Measurements from ENCODE around the gene U2AF1L4. TPM values are rescaled to one million over a fixed set of nuclear protein-coding genes. Genes with fewer than 3 reads are reported as not detected.
A peak's percentile ranks its signal among the peaks of the same experiment; 100 is the strongest.

U2AF1L4 gene
- total and polyA plus RNA-seq, 2 of the 4 experiments (the other 2 are of a cell fraction) = 6.1 to 15.0 TPM

DNA sequence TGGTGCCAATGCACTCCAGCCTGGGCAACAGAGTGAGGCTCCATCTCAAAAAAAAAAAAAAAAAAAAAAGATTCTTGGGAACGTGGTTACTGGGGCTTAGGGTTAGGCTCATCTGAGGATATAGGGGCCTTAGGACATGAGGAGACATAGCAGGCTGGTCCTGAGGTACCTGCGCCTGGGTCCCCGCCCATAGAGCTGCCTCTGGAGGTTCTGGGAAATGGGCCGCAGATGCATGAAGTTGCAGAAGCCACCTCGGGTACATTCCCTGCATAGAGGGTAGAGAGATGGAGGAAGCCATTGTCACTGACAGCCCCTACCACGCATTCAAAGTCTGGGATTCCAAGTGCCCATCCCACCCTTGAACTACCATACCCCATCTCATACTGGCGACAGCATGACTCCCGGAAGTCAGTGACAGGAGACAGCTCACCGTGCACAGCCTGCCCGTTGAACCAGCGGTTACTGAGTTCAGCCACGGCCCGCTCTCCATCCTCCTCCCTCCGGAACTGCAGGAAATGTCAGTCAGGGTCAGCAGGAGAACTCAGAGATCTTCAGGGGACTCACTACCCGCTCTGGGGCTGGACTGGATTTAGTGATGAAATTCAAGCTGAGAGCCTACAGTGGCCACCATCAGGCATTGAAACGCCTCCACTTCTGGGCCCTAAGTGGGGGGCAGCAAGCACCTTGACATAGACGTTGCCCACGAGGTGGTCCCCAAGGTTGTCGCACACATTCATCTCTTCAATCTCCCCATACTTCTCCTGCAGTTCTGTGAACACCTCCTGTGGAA is 1.4 kb downstream of the U2AF1L4 start:
- TF ChIP-seq RCOR1 (IDR thresholded peaks at IDR 0.05; ENCODE audit: insufficient replicate concordance, low read length) (no peak), RFX5 (IDR thresholded peaks at IDR 0.05; ENCODE audit: low read depth, low read length) (no peak), MAZ (IDR thresholded peaks at IDR 0.05; ENCODE audit: borderline replicate concordance, low read depth, low read length) (no peak), CEBPB (IDR thresholded peaks at IDR 0.05; ENCODE audit: low read depth, low read length) (no peak), CHD1 (IDR thresholded peaks at IDR 0.05; ENCODE audit: low read depth, low read length) (no peak), BHLHE40 (IDR thresholded peaks at IDR 0.05; ENCODE audit: low read depth, low read length) (no peak)
- TF ChIP-seq, protein P1, sequence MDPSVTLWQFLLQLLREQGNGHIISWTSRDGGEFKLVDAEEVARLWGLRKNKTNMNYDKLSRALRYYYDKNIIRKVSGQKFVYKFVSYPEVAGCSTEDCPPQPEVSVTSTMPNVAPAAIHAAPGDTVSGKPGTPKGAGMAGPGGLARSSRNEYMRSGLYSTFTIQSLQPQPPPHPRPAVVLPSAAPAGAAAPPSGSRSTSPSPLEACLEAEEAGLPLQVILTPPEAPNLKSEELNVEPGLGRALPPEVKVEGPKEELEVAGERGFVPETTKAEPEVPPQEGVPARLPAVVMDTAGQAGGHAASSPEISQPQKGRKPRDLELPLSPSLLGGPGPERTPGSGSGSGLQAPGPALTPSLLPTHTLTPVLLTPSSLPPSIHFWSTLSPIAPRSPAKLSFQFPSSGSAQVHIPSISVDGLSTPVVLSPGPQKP (IDR thresholded peaks at IDR 0.05; ENCODE audit: borderline replicate concordance, low read depth, low read length) = no peak
- TF ChIP-seq, protein P2, sequence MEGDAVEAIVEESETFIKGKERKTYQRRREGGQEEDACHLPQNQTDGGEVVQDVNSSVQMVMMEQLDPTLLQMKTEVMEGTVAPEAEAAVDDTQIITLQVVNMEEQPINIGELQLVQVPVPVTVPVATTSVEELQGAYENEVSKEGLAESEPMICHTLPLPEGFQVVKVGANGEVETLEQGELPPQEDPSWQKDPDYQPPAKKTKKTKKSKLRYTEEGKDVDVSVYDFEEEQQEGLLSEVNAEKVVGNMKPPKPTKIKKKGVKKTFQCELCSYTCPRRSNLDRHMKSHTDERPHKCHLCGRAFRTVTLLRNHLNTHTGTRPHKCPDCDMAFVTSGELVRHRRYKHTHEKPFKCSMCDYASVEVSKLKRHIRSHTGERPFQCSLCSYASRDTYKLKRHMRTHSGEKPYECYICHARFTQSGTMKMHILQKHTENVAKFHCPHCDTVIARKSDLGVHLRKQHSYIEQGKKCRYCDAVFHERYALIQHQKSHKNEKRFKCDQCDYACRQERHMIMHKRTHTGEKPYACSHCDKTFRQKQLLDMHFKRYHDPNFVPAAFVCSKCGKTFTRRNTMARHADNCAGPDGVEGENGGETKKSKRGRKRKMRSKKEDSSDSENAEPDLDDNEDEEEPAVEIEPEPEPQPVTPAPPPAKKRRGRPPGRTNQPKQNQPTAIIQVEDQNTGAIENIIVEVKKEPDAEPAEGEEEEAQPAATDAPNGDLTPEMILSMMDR (conservative IDR thresholded peaks at IDR 0.05; ENCODE audit: low read depth, low read length) = no peak
- H3K27me3 ChIP-seq (ENCODE audit: control insufficient read depth, insufficient read depth, low read length) = no peaks in the 10 kb centered on the region
- in situ Hi-C loops (cut with MboI; ENCODE audit: low sequenced_read_pairs) (no loop called here), intact Hi-C loops (cut with micrococcal nuclease) (loop anchor here (2.0 kb wide), 2 partner anchors 27 to 77 kb away; no protein-coding TSS in a partner anchor), dilution Hi-C loops (cut with HindIII; ENCODE audit: low sequenced_read_pairs, unreplicated experiment) (no loop called here)
- no peak overlapping the region for H4K5ac ChIP-seq (ENCODE audit: low read depth, low read length)
- ChIA-PET POLR2A (ENCODE audit: unreplicated experiment) (no interaction called here), CTCF (no interaction called here)
- H4K91ac ChIP-seq (ENCODE audit: insufficient read depth, low read depth, low read length) = no peak overlapping the region
- H2BK120ac ChIP-seq (ENCODE audit: low read depth, low read length) = no peak overlapping the region
- no peak overlapping the region for H2BK20ac ChIP-seq (ENCODE audit: low read depth, low read length)
- no TSS peak for BruUV-seq (replicated peaks)
- no peak overlapping the region for H3K9ac ChIP-seq (ENCODE audit: low read depth, low read length)
- 0 out of 2 replicates have a peak, but pooled peaks cover 3% of the 10 kb centered on the region for H3K4me1 ChIP-seq (ENCODE audit: control insufficient read depth, insufficient read depth, low read length)
- H2BK5ac ChIP-seq (ENCODE audit: low read depth, low read length, poor library complexity, severe bottlenecking) = no peak overlapping the region
- H3K79me1 ChIP-seq (ENCODE audit: low read depth in 1 of 2, low read length in 2 of 2) = peaks cover 0 to 36% of the 10 kb centered on the region in 2 experiments; a peak in 2 of 4 replicates
- no peak overlapping the region for H3K4me3 ChIP-seq (ENCODE audit: insufficient read depth, low read depth, low read length)
- H2AFZ ChIP-seq (replicated peaks; ENCODE audit: low read length, poor library complexity) = peak overlapping the region; percentile 97
- H4K8ac ChIP-seq (ENCODE audit: low read depth in 2 of 2, low read length in 2 of 2) = no peak overlapping the region
- no peak overlapping the region for H3K4ac ChIP-seq (ENCODE audit: low read depth, low read length)
- H4K20me1 ChIP-seq (ENCODE audit: insufficient read depth, low read length) = no peaks in the 10 kb centered on the region; the same call in 1 of the 2 replicates
- WGBS, 2 experiments (ENCODE audit: extremely low coverage in 2 of 2, insufficient read length in 1 of 2) = 90% methylated on average over 6 of the region's 19 CpGs; no CpG with 5 or more reads in 1 of the 2 experiments
- H2AK5ac ChIP-seq (ENCODE audit: low read depth, low read length) = no peak overlapping the region
- no peak overlapping the region for H3K27ac ChIP-seq (ENCODE audit: insufficient read depth, low read length)
- DNase-seq (no peak), ATAC-seq (ENCODE audit: low read depth) (no peak)
- no peak overlapping the region for H3K18ac ChIP-seq (ENCODE audit: low read depth, low read length)
- H3K23ac ChIP-seq (ENCODE audit: low read depth, low read length) = no peak overlapping the region
- peak overlapping the region; percentile 93 for H2AK9ac ChIP-seq (replicated peaks; ENCODE audit: low read depth, low read length, poor library complexity)
- H3K9me1 ChIP-seq (ENCODE audit: insufficient read depth, low read length) = peaks cover 5% of the 10 kb centered on the region; the same call in 1 of the 2 replicates
- no peak overlapping the region for H2BK15ac ChIP-seq (ENCODE audit: low read depth, low read length)
- H3K56ac ChIP-seq (ENCODE audit: extremely low read depth, insufficient read depth, low read length) = no peak overlapping the region
- peaks cover 2% of the 10 kb centered on the region; the same call in 1 of the 2 replicates for H3K36me3 ChIP-seq (ENCODE audit: control insufficient read depth, insufficient read depth, low read length)
- H3K14ac ChIP-seq (replicated peaks; ENCODE audit: low read depth, low read length) = no peak overlapping the region
- H3K4me2 ChIP-seq (ENCODE audit: low read depth, low read length) = no peak overlapping the region
- H3K9me3 ChIP-seq (ENCODE audit: control insufficient read depth, insufficient read depth, low read length) = no peaks in the 10 kb centered on the region
